Measurements from ENCODE around the gene RBM8A.

The RBM8A gene

GRCh38 chr1:145885738-145886287 lies 41.5 kb downstream of the RBM8A start, which contains the start of gene ANKRD35:
Gene ANKRD35, minus strand, starts transcription at chr1:145885866. Its CDS starts 108 bp downstream, at chr1:145885758.
- DNase-seq (ENCODE audit: extremely low read depth in 1 of 2, low read depth in 1 of 2), result peak; percentile 74 to 81

DNA sequence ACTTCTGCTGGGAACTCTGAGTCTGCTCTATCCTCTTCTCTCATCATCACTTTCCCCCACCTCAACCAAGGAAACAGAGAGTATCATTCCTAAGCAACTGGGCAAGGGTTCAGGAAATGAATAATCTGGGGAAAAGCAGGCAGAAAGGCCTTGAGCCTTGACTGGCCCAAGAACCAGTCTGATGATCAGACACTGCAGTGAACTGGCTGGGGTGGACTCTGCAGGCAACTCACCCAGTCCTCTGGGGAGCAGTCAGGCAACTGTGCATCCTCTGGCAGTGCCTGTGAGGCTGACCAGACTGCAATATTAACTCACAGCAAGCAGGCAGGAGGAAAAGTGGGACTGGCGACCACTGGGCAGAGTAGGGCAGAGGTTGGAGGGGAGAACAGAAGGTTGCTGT lies 42.6 kb downstream of the RBM8A start:
- DNase-seq (ENCODE audit: extremely low read depth in 1 of 2, low read depth in 1 of 2), result no peak

DNA sequence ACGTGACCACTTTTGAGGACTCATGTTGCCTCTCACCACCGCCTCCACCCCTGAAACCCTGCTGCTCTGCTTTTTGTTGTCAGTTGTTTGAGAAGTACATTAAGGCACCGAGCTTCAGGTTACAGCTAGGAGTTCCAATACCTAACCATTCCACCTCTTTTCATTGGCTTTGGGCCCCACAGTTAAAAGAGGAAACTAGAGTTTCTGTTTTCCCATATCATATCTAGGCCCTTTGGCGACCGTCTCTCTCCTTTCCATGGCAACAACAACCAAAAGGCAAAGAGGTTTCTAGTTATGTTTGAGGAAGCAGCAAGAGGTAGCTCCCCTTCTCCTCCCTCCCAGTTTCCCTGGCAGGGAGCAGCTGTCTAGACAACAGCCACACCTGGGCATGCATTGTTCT lies 47.5 kb downstream of the RBM8A start:
- no peak for DNase-seq (ENCODE audit: extremely low read depth in 1 of 2, low read depth in 1 of 2)

DNA sequence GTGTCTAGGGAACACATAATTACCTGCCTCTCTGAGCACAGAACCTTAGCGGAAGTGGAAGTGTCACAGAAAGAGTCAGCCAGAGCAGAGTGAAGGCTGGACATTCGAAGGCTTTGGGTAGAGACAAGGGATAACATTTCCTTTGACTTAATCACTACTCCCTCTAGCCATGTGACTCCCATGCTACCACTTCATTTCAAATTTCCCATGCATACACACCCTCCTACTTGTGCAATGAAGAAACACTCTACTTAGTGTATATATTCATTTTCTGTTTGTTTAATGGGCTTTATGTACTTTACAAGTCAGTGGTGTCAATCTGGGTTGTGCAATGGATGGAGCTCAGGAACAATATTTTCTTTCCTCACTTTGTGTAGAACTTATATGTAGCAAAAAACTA lies 48.6 kb downstream of the RBM8A start:
- DNase-seq (ENCODE audit: extremely low read depth in 1 of 2, low read depth in 1 of 2), result no peak

DNA sequence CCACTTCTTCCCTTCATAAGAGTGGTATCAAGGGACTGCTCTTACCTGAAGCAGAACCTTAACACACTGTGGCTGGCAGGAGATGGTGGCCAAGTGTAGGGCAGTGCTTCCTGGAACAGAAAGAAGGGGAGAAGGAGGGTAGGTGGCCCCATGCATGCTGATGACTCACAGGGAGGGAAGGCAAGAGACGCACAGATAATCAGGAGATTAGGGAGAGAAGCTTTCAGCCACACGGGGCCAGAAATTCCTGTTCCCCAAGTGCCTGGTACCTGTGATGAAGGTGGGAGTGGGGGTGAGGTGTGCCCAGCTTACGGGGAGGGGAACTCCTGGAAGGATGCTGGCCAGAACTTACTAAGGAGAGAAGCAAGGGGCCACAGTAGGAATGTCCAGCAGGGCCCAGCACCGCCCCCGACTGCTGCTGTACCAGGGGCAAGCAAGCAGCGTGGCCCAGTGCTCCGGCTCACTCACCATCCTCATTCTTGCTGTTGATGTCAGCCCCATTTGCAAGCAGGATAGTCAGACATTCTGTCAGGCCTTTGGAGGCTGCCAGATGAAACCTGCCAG lies 49.3 kb downstream of the RBM8A start:
- DNase-seq (ENCODE audit: extremely low read depth in 1 of 2, low read depth in 1 of 2), result no peak

- DNase-seq (ENCODE audit: extremely low read depth in 1 of 2, low read depth in 1 of 2), result no peak
Observed at GRCh38 chr1:145874646-145875045, 52.6 kb downstream of the RBM8A start.

GRCh38 chr1:145871994-145872924 lies 55.0 kb downstream of the RBM8A start:
- DNase-seq (ENCODE audit: extremely low read depth in 1 of 2, low read depth in 1 of 2), result peak in 1 of 2 donors; percentile 20

Measured in activated CD8-positive, alpha-beta memory T cell treated with anti-CD3 and anti-CD28 coated beads for 1 hour (primary cell).